H7 (cell line): ENCODE data around the gene PMEL. TPM values are rescaled to one million over a fixed set of nuclear protein-coding genes. Genes with fewer than 3 reads are reported as not detected.
"Not testable (repeated sequence)": the region's sequence is repeated elsewhere in the genome, so short reads cannot be mapped to it uniquely, and the experiment has no call there.

ENCODE experiments used
- DNase-seq: peaks from one replicate; pipeline ENCODE4 v3.0.0; 2012
- H3K27me3 ChIP-seq: 2 replicates; pipeline ENCODE4 v1.6.0; 2011; ENCODE audit warnings: mild to moderate bottlenecking, low read length; ENCODE audit not compliant: control insufficient read depth, insufficient read depth
- H3K36me3 ChIP-seq: replicated peaks from 2 replicates; pipeline ENCODE4 v1.5.1; 2011; ENCODE audit warnings: low read length; ENCODE audit not compliant: control insufficient read depth, insufficient read depth
- H3K4me3 ChIP-seq: 2 replicates; pipeline ENCODE4 v1.5.1; 2011; ENCODE audit warnings: low read depth, mild to moderate bottlenecking, control low read depth, low read length, moderate library complexity; ENCODE audit not compliant: insufficient read depth
- total RNA-seq: library from RNA; depleted of rRNA; stranded (reverse); fragments of >200 nt; shearing (Covaris generic); gene quantifications from 2 replicates; pipeline ENCODE4 v1.2.3, GENCODE V29; 2014

PMEL gene
- total RNA-seq, 1 experiment from 2014 or later = 28.4 TPM

- no peaks in the 10 kb centered on the region; the same call in 1 of the 2 replicates for H3K36me3 ChIP-seq
- peak within 1 kb of the TSS; percentile 92 for H3K4me3 ChIP-seq
- peak; percentile 89 for DNase-seq
- H3K27me3 ChIP-seq = peaks cover 17% of the 10 kb centered on the region
Observed at GRCh38 chr12:55927588-55928502, 38.0 kb downstream of the PMEL start, which contains the start of gene PYM1. PYM1 (minus strand) TSS chr12:55927894; CDS start chr12:55927761, 133 bp downstream.

- H3K36me3 ChIP-seq = no peaks in the 10 kb centered on the region; the same call in none of the 2 replicates
- peaks cover 9% of the 10 kb centered on the region for H3K27me3 ChIP-seq
- DNase-seq = peak; percentile 95
- peak overlapping the region; percentile 92 for H3K4me3 ChIP-seq
Observed at GRCh38 chr12:55926738-55927587, 38.9 kb downstream of the PMEL start.

GRCh38 chr12:55925870-55926737, 39.7 kb downstream of the PMEL start:
- Histone ChIP-seq H3K4me3 (peak overlapping the region; percentile 92), H3K36me3 (no peaks in the 10 kb centered on the region; the same call in none of the 2 replicates), H3K27me3 (peaks cover 2% of the 10 kb centered on the region; the same call in 1 of the 2 replicates)
- no peak for DNase-seq

GRCh38 chr12:55925371-55925770, 40.5 kb downstream of the PMEL start:
- Histone ChIP-seq H3K4me3 (no peak overlapping the region), H3K27me3 (no peaks in the 10 kb centered on the region), H3K36me3 (no peaks in the 10 kb centered on the region; the same call in none of the 2 replicates)
- no peak for DNase-seq

- not testable (repeated sequence) for H3K36me3 ChIP-seq, H3K27me3 ChIP-seq, H3K4me3 ChIP-seq, DNase-seq
Observed at GRCh38 chr12:55923648-55924047, 42.2 kb downstream of the PMEL start.

GRCh38 chr12:55922126-55922525, 43.7 kb downstream of the PMEL start:
- Histone ChIP-seq H3K4me3 (no peak overlapping the region), H3K27me3 (no peaks in the 10 kb centered on the region), H3K36me3 (no peaks in the 10 kb centered on the region; the same call in none of the 2 replicates)
- no peak for DNase-seq

- DNase-seq, H3K36me3 ChIP-seq, H3K4me3 ChIP-seq, H3K27me3 ChIP-seq: not testable (repeated sequence)
Observed at GRCh38 chr12:55919032-55919431, 46.8 kb downstream of the PMEL start.

- Histone ChIP-seq H3K36me3 (no peaks in the 10 kb centered on the region), H3K4me3 (no peak overlapping the region), H3K27me3 (no peaks in the 10 kb centered on the region)
Observed at GRCh38 chr12:55915482-55915859, 50.4 kb downstream of the PMEL start.

GRCh38 chr12:55912908-55913307, 52.9 kb downstream of the PMEL start:
- Histone ChIP-seq H3K36me3 (no peaks in the 10 kb centered on the region), H3K27me3 (no peaks in the 10 kb centered on the region), H3K4me3 (no peak overlapping the region)
- no peak for DNase-seq

More at GRCh38 chr12:55915482-55915859, 50.4 kb downstream of the PMEL start:
- no peak for DNase-seq

- H3K27me3 ChIP-seq = no peaks in the 10 kb centered on the region
- H3K36me3 ChIP-seq = no peaks in the 10 kb centered on the region
- no peak for DNase-seq
- no peak overlapping the region for H3K4me3 ChIP-seq
Observed at GRCh38 chr12:55909513-55909884, 56.3 kb downstream of the PMEL start.

GRCh38 chr12:55908726-55909512, 56.9 kb downstream of the PMEL start:
- Histone ChIP-seq H3K4me3 (no peak overlapping the region), H3K36me3 (no peaks in the 10 kb centered on the region), H3K27me3 (no peaks in the 10 kb centered on the region)
- DNase-seq = no peak

- DNase-seq = no peak
- Histone ChIP-seq H3K36me3 (peaks cover 9% of the 10 kb centered on the region), H3K27me3 (no peaks in the 10 kb centered on the region), H3K4me3 (no peak overlapping the region)
Observed at GRCh38 chr12:55906056-55906455, 59.8 kb downstream of the PMEL start.
